Activated CD8-positive, alpha-beta memory T cell treated with anti-CD3 and anti-CD28 coated beads for 1 hour (primary cell): ENCODE data around the gene PCSK5.

Source experiments
- DNase-seq, 2 donors: peaks; one replicate each; pipeline ENCODE4 v3.0.0-alpha.2; 2020; ENCODE audit warnings: low read depth in 1 of 2; ENCODE audit errors: extremely low read depth in 1 of 2

The PCSK5 gene

DNA sequence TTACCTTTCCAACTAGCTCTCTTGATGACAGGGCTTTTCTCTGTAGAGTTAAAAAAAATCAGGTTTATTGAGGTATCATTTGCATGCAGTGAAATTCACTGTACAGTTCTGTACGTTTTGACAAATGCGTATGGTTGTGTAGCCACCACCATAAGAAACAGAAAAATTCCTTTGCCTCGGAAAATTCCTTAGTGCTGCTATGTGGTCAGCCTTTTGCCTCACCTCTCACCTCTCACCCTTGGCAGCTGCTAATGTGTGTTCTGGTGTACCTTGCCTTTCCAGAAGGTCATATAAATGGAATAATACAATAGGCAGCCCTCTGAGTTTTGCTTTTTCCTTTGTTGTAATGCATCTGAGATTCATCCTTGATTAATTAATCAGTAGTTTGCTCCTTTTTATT, 28.4 kb downstream of the PCSK5 start:
- DNase-seq: no peak

- DNase-seq: no peak
Measured at GRCh38 chr9:75921391-75922127, 31.1 kb downstream of the PCSK5 start.

GRCh38 chr9:75926385-75926784, 35.9 kb downstream of the PCSK5 start:
- DNase-seq: no peak

- DNase-seq: no peak
Measured at GRCh38 chr9:75927356-75927755, 36.9 kb downstream of the PCSK5 start.

DNA sequence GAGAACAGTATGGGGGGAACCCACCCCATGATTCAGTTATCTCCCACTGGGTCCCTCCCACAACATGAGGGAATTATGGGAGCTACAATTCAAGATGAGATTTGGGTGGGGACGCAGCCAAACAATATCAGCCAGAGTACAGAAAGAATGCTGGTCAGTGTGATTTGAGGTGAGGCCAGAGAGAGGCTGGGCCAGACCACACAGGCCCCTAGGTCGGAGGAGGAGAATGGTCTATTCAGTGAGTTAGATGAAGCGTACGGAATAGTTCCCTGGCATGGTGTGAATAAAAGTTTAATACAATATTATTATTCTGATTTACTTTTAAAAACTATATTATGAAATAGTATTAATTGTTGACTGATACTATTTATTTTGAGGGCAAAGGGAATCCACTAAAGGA, 39.7 kb downstream of the PCSK5 start:
- DNase-seq: no peak

GRCh38 chr9:75930730-75931321, 40.4 kb downstream of the PCSK5 start:
- no peak for DNase-seq

DNA sequence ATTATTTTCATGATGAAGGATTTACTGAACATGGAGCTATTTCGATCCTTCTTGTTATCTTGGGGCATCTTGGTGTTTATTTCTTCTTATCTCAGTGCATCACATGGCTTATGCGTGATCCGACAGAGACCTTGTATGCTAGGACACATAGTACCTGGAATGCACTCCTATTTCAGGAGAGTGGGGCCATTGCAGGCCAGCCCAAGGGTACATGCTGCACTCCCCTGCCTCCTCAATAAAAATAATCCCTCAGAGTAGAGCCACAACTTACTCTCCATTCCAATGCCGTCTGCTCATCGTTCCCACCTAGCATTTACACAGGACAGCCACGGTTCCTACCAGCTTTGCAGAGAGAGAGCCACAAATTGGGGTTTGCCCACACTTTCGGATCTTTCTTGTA, 43.5 kb downstream of the PCSK5 start:
- DNase-seq: no peak

DNA sequence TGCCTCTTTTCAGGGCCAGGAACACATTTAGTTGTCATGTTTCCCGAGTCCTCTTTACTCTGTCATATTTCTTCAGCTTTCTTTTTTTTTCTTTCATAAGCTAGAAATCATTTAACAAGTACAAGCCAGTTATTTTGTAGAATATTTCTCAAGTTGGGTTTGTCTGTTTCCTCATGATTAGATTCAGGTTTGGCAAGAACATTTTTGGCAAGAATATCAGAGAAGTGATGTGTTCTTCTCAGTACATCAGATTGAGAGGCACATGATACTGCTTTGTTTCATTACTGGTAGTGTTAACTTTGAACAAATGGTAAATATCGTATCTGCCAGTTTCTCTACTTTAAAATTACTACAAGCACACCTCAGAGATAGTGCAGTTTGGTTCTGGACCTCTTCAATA, 45.1 kb downstream of the PCSK5 start:
- no peak for DNase-seq

DNA sequence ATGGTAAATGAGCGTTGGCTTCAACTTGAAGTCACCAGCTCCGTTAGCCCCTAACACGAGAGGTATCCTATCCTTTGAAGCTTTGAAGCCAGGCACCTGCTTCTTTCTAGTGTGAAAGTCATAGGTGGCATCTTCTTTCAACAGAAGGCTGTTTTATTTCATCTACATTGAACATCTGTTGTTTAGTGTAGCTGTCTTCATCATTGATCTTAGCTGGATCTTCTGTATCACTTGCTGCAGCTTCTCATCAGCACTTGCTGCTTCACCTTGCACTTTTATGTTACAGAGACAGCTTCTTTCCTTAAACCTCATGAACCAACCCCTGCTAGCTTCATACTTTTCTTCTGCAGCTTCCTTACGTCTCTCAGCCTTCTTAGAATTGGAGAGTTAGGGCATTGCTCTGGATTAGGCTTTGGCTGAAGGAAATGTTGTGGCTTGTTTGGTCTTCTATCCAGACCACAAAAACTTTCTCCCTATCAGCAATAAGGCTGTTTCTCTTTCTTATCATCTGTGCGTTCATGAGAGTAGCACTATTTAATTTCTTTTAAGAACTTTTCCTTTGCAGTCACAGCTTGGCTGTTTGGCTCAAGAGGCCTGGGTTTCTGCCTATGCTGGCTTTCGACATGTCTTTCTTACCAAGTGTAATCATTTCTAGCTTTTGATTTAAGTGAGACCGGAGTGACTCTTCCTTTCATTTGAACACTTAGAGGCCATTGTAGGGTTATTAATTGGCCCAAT, 47.2 kb downstream of the PCSK5 start:
- no peak for DNase-seq

- DNase-seq: no peak
Measured at GRCh38 chr9:75938946-75939345, 48.5 kb downstream of the PCSK5 start.

- no peak for DNase-seq
Measured at GRCh38 chr9:75939536-75940111, 49.2 kb downstream of the PCSK5 start.

DNA sequence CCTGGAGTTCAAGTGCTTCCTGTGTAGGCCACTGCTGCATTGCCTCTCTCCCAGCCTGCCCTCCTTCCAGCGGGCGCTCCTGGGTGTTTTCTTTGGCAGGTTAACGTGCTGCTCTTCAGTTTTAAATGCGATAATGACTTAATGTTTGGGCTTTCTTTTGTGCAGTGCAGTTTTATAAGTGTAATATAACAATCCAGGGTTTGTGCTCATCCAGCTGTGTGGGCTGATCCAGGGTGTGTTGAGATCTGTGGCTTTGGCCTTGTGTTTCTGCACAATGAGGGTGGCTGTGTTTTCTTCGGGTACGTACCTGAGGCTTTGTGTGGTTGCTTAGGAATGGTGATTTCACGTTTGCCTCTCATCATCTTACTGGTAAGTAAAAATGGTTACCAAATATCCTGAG, 50.6 kb downstream of the PCSK5 start:
- DNase-seq: no peak

DNA sequence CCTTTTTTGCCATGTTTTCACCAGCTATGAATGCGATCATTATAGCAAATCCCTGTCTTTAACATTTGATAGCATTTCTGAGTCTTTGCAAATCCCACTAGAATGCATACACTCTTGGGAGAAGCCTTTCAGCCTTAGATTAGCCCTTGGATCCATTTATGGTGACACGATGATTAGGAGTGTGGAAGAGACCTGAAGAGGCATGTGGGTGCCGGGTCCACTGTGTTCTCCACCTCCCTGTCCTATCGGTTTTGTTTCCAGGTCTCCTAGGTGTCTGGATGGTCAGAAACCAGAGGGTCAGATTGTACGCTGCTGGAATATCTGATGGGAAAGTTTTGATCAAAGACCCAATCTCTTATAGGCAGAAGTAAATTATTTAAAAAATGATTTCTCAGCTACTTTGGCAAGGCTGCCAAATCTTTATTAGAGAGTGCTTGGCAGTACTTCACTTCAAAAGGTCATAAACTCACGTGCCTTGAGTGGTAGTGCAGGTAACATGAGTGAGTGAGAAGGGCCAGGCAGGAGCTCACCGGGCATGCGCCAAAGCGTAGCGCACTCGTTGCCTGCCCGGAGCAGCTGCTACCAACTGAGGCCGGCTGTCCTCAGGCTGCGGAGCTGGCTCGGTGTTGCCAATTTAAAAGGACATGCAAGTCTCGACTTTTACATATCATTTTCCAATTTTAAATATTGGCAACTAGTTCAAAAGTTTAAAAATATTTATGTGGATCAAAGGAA, 51.3 kb downstream of the PCSK5 start:
- DNase-seq: no peak

DNA sequence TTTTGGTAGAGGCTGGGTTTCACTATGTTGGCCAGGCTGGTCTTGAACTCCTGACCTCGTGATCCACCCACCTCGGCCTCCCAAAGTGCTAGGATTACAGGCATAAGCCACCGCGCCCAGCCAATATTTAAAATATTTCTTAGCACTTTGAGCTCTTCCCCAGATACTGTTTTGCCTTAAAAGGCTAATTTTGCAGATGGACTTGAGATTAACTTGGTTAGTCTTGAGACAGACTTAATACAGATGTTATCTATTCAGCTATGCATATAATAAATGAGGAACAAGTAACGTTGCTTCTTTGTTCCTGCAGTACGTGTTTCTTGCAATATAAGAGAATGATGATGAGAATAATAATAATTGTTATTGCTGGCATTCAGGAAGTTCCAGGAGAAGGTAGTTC, 56.3 kb downstream of the PCSK5 start:
- no peak for DNase-seq

DNA sequence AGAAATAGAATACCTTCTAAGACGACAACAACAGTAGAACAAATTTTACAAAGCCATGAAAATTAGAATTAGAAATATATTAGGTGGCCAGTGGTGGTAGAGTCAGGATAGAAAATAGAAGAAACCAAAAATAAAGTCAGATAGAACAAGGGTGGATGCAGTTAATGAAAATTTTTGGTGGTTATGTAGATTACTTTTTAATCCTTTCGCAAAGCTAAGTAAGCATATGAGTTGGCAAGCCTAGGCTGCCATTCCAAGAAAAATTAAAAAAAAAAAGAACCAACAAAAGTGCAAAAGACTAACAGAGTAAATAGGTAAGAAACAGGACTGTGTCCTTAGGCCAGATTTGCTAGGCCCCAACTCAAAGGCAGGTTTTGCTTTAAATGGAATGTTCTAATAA, 56.8 kb downstream of the PCSK5 start:
- DNase-seq: no peak

GRCh38 chr9:75950998-75951397, 60.5 kb downstream of the PCSK5 start:
- no peak for DNase-seq

GRCh38 chr9:75953218-75953617, 62.7 kb downstream of the PCSK5 start:
- no peak for DNase-seq

GRCh38 chr9:75956161-75956560, 65.7 kb downstream of the PCSK5 start:
- no peak for DNase-seq

DNA sequence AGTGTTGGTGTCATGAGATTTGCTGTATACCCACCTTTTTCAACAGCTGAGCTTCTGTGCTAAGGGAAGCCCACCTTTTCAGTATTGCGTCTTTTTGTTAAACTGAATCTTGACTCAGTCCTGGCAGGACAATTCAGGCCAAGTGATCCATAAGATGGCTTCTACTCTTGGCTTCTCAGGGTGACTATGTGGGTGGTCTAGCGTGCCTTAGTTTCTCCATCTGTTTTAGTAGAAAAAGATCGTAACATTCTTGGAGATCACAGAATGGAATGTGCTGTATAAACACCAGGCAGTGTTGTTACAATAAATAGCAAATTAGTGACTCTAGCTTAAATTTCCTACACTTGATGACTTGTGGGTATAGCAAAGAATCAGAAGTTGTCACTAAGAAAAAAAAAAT, 66.6 kb downstream of the PCSK5 start:
- no peak for DNase-seq

- DNase-seq: no peak
Measured at GRCh38 chr9:75958226-75958625, 67.8 kb downstream of the PCSK5 start.

- no peak for DNase-seq
Measured at GRCh38 chr9:75960551-75960950, 70.1 kb downstream of the PCSK5 start.
